ENCODE results near the gene DDX10. TPM values are rescaled to one million over a fixed set of nuclear protein-coding genes. Genes with fewer than 3 reads are reported as not detected.
"Not testable (repeated sequence)": the region's sequence is repeated elsewhere in the genome, so short reads cannot be mapped to it uniquely, and the experiment has no call there.

Gene DDX10
- total RNA-seq, 1 experiment from 2014 or later: 72.2 TPM

DNA sequence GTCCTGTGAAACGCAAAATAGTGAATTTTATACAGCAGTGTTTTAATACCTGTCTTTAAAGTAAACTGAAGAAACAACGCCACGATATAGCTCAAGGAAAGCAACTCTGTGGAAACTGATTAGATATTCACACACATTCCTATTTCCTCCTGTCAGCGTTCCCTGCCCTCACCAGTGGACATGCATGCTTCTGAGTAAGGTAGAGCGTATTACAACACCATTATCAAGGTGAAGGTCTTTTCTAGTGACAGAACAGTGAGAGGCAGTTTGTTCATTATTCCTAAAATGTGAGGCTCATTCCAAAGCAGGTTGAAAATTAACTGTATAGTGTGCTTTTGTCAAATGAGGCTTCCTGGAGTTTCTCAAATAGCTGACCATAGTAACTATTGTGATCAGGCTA is 153.1 kb downstream of the DDX10 start:
- ChIA-PET POLR2A (ENCODE audit: low non-redundant PET) (no interaction called here), CTCF (no interaction called here)
- Histone ChIP-seq H3K27me3 (replicated peaks; ENCODE audit: insufficient read depth, low read depth, low read length, poor library complexity) (no peaks in the 10 kb centered on the region), H3K4me1 (ENCODE audit: insufficient read depth, low read length, poor library complexity, severe bottlenecking) (no peaks in the 10 kb centered on the region), H3K9me3 (ENCODE audit: low read depth, low read length, poor library complexity, severe bottlenecking) (no peaks in the 10 kb centered on the region), H3K4me3 (ENCODE audit: low read depth, low read length, poor library complexity, severe bottlenecking) (no peak overlapping the region), H3K36me3 (ENCODE audit: insufficient read depth, low read length, poor library complexity, severe bottlenecking) (no peaks in the 10 kb centered on the region), H3K27ac (ENCODE audit: low read depth, low read length, poor library complexity, severe bottlenecking) (no peak overlapping the region)
- DNase-seq (ENCODE audit: low spot score): no peak
- intact Hi-C loops (cut with micrococcal nuclease; ENCODE audit: unreplicated experiment): no loop called here
- BruUV-seq (replicated peaks): no TSS peak
- TF ChIP-seq CTCF (conservative IDR thresholded peaks at IDR 0.05; ENCODE audit: low read depth, low read length) (no peak), EZH2 (IDR thresholded peaks at IDR 0.05; ENCODE audit: borderline replicate concordance, low read depth, low read length, poor library complexity, severe bottlenecking) (no peak)

DNA sequence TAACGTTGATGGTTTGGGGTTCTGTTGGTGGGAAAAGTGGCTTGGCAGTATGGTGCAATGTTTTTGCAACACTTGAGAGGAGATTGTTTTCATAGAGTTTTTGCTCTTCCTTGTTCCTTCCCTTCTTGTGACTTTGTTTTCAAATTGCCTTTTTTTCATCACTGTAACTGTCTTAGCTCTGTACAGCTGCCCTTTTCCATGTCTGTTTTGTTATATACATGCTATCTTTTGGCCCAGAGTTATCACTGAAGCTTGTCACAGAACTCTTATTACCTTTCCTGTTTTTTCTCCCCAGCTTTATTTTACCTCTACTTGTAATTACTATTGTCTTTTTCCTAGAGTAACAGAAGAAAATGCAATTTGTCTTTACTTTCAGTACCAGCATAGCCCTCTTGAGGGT is 154.1 kb downstream of the DDX10 start:
- H3K36me3 ChIP-seq (ENCODE audit: insufficient read depth, low read length, poor library complexity, severe bottlenecking): no peaks in the 10 kb centered on the region
- ChIA-PET POLR2A (ENCODE audit: low non-redundant PET) (no interaction called here), CTCF (no interaction called here)
- no peaks in the 10 kb centered on the region for H3K9me3 ChIP-seq (ENCODE audit: low read depth, low read length, poor library complexity, severe bottlenecking)
- H3K27ac ChIP-seq (ENCODE audit: low read depth, low read length, poor library complexity, severe bottlenecking): no peak overlapping the region
- DNase-seq (ENCODE audit: low spot score): no peak
- BruUV-seq (replicated peaks): no TSS peak
- H3K27me3 ChIP-seq (replicated peaks; ENCODE audit: insufficient read depth, low read depth, low read length, poor library complexity): no peaks in the 10 kb centered on the region
- intact Hi-C loops (cut with micrococcal nuclease; ENCODE audit: unreplicated experiment): no loop called here
- H3K4me3 ChIP-seq (ENCODE audit: low read depth, low read length, poor library complexity, severe bottlenecking): no peak overlapping the region
- no peaks in the 10 kb centered on the region for H3K4me1 ChIP-seq (ENCODE audit: insufficient read depth, low read length, poor library complexity, severe bottlenecking)
- no peak for TF ChIP-seq EZH2 (IDR thresholded peaks at IDR 0.05; ENCODE audit: borderline replicate concordance, low read depth, low read length, poor library complexity, severe bottlenecking)
- no peak for TF ChIP-seq CTCF (conservative IDR thresholded peaks at IDR 0.05; ENCODE audit: low read depth, low read length)

- H3K27ac ChIP-seq (ENCODE audit: low read depth, low read length, poor library complexity, severe bottlenecking): no peak overlapping the region
- POLR2A ChIA-PET (ENCODE audit: low non-redundant PET): no interaction called here
- intact Hi-C loops (cut with micrococcal nuclease; ENCODE audit: unreplicated experiment): no loop called here
- CTCF ChIA-PET: no interaction called here
- H3K4me1 ChIP-seq (ENCODE audit: insufficient read depth, low read length, poor library complexity, severe bottlenecking): peaks cover 6% of the 10 kb centered on the region
- DNase-seq (ENCODE audit: low spot score): no peak
- BruUV-seq (replicated peaks): no TSS peak
- TF ChIP-seq EZH2 (IDR thresholded peaks at IDR 0.05; ENCODE audit: borderline replicate concordance, low read depth, low read length, poor library complexity, severe bottlenecking) (no peak), CTCF (conservative IDR thresholded peaks at IDR 0.05; ENCODE audit: low read depth, low read length) (no peak)
- H3K36me3 ChIP-seq (ENCODE audit: insufficient read depth, low read length, poor library complexity, severe bottlenecking): no peaks in the 10 kb centered on the region
- no peak overlapping the region for H3K4me3 ChIP-seq (ENCODE audit: low read depth, low read length, poor library complexity, severe bottlenecking)
- H3K9me3 ChIP-seq (ENCODE audit: low read depth, low read length, poor library complexity, severe bottlenecking): no peaks in the 10 kb centered on the region
- no peaks in the 10 kb centered on the region for H3K27me3 ChIP-seq (replicated peaks; ENCODE audit: insufficient read depth, low read depth, low read length, poor library complexity)
These were observed 155.1 kb downstream of the DDX10 start for GRCh38 chr11:108819957-108820356.

DNA sequence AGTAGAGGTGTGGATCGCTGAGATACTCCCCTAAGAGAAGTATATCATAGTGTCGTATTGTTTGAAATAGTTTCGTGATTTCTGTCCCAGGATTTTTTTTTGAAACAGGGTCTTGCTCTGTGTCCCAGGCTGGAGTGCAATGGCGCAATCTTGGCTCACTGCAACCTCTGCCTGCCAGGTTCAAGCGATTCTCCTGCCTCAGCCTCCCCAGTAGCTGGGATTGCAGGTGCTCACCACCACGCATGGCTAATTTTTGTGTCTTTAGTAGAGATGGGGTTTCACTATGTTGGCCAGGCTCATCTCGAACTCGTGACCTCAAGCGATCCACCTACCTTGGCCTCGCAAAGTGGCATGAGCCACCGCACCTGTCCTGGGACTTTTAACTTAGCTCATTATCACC is 159.1 kb downstream of the DDX10 start:
- intact Hi-C loops (cut with micrococcal nuclease; ENCODE audit: unreplicated experiment); H3K9me3 ChIP-seq (ENCODE audit: low read depth, low read length, poor library complexity, severe bottlenecking); BruUV-seq (replicated peaks); H3K36me3 ChIP-seq (ENCODE audit: insufficient read depth, low read length, poor library complexity, severe bottlenecking); H3K27me3 ChIP-seq (replicated peaks; ENCODE audit: insufficient read depth, low read depth, low read length, poor library complexity); H3K4me3 ChIP-seq (ENCODE audit: low read depth, low read length, poor library complexity, severe bottlenecking); POLR2A ChIA-PET (ENCODE audit: low non-redundant PET); H3K27ac ChIP-seq (ENCODE audit: low read depth, low read length, poor library complexity, severe bottlenecking); H3K4me1 ChIP-seq (ENCODE audit: insufficient read depth, low read length, poor library complexity, severe bottlenecking); DNase-seq (ENCODE audit: low spot score); CTCF ChIA-PET: not testable (repeated sequence)

All from A673 (cell line).